ENCODE data around the gene SHC3. TPM values are rescaled to one million over a fixed set of nuclear protein-coding genes. Genes with fewer than 3 reads are reported as not detected.

The SHC3 gene
- polyA plus RNA-seq, 1 donor, result 0.61 TPM

GRCh38 chr9:88985616-88986015 lies 193.0 kb downstream of the SHC3 start:
- DNase-seq (ENCODE audit: low read depth), result no peak

- DNase-seq (ENCODE audit: low read depth), result no peak
These were observed 194.1 kb downstream of the SHC3 start for GRCh38 chr9:88984543-88984883.

GRCh38 chr9:88983865-88984542 lies 194.6 kb downstream of the SHC3 start:
- no peak for DNase-seq (ENCODE audit: low read depth)

- no peak for DNase-seq (ENCODE audit: low read depth)
These were observed 197.8 kb downstream of the SHC3 start for GRCh38 chr9:88980740-88981203.

DNA sequence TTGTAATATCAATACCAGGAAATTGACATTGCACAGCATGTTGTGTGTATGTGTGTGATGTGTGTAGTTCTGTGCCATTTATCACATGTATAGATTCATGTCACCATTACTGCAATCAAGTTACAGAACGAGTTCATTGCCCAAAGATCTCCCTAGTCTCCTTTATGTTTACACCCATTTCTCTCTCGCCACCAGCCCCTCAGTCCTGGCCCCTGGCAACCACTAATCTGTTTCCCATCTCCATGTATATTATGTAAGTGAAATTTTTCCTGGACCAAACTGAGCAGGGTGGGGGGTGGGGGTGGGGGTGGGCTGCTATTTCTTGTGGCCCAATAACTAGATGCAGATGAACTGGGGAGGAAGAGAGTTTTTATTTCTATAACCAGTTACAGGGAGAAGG lies 198.8 kb downstream of the SHC3 start:
- DNase-seq (ENCODE audit: low read depth), result no peak

DNA sequence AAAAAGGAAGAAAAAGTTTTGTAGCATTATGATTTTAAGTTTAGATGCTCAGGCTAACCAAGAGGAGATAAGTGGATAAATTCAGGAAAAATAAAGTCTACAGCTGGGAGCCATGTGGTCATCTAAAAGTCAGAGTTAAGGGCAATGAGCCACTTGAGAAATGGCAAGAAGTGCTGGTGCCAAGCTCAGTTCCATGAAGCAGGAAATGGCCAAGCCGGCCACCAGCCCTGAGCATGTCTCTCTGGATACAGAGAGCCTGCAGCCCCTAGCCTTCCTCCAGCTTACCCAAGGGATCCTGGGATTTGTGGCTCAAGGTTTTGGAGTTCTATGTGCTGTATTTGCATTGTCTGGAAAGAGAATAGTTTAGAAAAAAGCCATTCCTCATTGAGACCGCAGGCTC lies 199.6 kb downstream of the SHC3 start:
- no peak for DNase-seq (ENCODE audit: low read depth)

- no peak for DNase-seq (ENCODE audit: low read depth)
These were observed 200.6 kb downstream of the SHC3 start for GRCh38 chr9:88978034-88978433.

GRCh38 chr9:88976890-88977257 lies 201.7 kb downstream of the SHC3 start:
- no peak for DNase-seq (ENCODE audit: low read depth)

- DNase-seq (ENCODE audit: low read depth), result no peak
These were observed 202.4 kb downstream of the SHC3 start for GRCh38 chr9:88975966-88976889.

DNA sequence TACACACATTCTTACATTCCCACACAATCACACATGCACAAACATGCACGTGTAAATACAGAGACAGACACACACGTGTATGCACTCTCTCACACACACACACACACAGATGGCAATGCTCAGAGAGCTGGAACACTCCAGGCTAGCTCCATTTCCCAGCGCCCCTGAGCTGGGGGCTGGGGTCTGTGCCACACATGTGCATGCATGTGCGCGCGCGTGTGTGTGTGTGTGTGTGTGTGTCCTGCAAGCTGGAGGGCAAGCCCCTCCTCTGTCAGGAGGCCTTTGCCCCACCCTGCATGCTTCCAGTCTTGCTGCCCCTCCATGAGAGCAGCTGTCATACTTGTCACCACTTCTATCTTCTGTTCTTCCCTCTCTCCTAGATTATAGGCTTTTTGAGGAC lies 204.0 kb downstream of the SHC3 start:
- DNase-seq (ENCODE audit: low read depth), result no peak

- no peak for DNase-seq (ENCODE audit: low read depth)
These were observed 205.2 kb downstream of the SHC3 start for GRCh38 chr9:88973281-88974045.

GRCh38 chr9:88972401-88972800 lies 206.2 kb downstream of the SHC3 start:
- DNase-seq (ENCODE audit: low read depth), result no peak

GRCh38 chr9:88971131-88971960 lies 207.3 kb downstream of the SHC3 start:
- no peak for DNase-seq (ENCODE audit: low read depth)

DNA sequence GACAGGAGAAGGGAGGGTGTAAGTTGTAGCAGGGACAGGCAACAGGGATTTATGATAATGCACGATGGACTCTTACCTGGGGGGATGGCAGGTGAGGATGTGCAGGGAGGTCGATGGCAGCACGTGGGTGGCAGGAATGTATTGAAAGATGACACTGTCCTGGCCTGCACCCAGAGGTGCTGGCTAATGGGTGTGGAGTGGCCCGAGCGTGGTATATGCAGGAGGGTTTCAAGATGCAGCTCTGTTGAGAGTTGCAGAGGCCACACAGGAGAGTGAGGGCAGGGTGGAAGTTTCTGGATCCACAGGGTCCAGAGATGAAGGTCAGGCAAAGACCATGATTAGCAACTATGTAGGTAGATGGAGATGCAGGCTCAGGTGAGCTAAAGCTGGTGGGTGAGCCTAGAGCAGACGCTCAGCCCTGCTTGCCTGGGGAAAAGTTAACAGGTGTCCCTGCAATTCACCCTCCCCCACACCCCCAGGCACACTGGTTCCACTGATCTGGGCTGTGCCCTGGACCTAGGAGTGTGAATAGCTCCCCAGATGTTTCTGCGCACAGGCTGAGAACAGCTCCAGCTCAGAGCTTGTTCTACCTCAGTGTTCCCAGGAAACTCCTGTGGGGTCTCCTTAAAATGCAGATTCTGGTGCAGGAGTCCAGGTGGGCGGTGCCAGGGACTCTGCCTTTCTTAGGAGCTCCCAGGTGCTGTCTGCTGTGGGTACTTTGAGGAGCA lies 208.8 kb downstream of the SHC3 start:
- no peak for DNase-seq (ENCODE audit: low read depth)

- DNase-seq (ENCODE audit: low read depth), result no peak
These were observed 209.8 kb downstream of the SHC3 start for GRCh38 chr9:88968799-88969198.

GRCh38 chr9:88966894-88967676 lies 211.5 kb downstream of the SHC3 start:
- no peak for DNase-seq (ENCODE audit: low read depth)

DNA sequence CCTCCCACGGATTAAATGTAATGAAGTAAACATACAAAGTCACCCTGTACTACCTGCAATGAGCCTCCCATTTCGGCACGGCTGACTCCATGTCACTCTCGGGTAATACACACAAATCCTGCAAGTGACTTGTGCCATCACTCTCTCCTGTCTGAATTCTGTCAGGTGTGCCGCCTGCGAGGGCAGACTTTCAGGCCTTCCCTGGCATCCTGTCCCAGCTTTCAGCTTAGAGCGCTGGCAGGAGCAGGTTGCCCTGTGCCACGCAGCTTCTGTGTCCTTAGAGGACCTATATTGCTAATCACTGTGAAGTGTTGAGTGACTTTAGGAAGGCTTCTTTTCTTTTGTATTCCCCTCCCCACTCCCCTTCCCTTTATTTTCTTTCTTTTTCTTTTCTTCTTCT lies 213.1 kb downstream of the SHC3 start:
- DNase-seq (ENCODE audit: low read depth), result no peak

- DNase-seq (ENCODE audit: low read depth), result no peak
These were observed 218.0 kb downstream of the SHC3 start for GRCh38 chr9:88960632-88961031.

- no peak for DNase-seq (ENCODE audit: low read depth)
These were observed 218.7 kb downstream of the SHC3 start for GRCh38 chr9:88959727-88960469.

Measured in forelimb muscle (tissue), 1 donor.